NCI-H1436 treated with DMSO at 0.1 percent for 48 hours (cell line): Measurements from ENCODE around the gene NDUFV1.
"Not testable (repeated sequence)": the region's sequence is repeated elsewhere in the genome, so short reads cannot be mapped to it uniquely, and the experiment has no call there.

Source experiments
- DNase-seq: peaks from one replicate; lab custom pipeline; 2025; lab: John Stamatoyannopoulos, UW

NDUFV1 gene

GRCh38 chr11:67611704-67612587, 5.2 kb downstream of the NDUFV1 start:
- DNase-seq, result no peak

GRCh38 chr11:67612751-67613150, 6.0 kb downstream of the NDUFV1 start:
- no peak for DNase-seq

DNA sequence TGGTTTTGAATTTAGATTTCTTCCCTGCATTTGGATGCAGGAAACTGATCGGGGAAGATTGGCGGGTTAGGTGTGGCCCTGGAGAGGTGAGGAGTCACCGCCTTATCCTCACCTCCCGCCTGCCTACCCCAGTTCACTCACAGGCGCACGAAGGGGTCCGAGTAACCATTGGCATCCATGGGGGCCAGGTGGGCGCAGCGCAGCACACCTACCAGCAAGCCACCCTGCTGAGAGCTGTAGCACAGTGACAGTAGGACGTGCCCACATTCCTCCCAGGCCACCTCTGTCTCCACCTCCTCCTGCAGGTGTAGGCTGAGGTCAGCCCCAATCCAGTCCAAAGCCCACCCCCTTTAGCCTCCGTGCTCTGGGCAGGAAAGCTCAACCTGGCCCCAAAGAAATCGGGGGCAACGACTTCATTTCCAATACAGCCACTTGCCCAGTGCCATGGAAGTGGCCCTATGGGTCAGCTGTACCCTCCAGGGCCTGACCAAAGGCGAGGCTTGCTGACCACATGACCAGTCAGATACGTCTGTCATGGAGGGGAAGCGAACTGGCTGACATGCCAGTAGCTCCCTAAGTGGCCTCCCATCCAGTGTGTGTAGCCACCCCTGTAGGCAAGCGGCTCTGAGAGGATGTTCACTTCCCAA, 6.7 kb downstream of the NDUFV1 start:
- no peak for DNase-seq

DNA sequence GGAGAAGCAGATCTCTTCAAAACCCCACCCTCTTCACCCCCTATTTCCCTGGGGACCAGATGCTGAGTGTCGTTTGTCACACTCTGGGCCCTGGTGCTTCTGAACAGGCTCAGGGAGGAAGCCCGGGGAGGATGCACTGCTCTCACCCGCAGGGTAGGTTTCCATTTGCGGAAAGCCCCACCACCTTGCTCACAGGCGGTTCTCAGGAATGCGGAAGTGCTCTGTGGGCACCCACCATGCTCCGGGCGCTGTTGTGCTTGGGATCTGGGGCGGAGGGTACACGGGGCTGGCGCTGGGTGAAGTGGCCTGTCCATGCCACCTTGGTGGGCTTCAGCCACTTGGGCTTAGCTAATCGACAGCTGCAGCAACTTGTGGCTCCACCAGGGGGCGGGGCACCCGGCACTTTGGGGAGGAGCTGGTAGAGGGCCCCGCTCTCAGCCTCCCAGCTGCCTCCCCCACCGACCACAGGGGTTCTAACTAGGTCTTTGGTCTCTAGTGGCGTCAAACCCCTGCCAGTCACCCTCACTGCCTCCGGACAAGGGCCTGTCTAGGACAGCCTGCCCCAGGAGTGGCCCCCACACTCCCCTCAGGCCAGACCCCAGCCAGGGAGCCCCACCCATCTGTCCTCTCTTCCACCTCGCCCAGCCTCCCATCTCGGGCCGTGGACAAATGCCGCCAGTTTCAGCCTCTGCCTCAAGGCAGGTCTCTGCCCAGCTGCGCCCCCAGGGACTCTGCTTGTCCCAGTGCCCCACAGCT, 7.4 kb downstream of the NDUFV1 start:
- DNase-seq, result no peak

- no peak for DNase-seq
These were observed 8.3 kb downstream of the NDUFV1 start for GRCh38 chr11:67614730-67615714.

DNA sequence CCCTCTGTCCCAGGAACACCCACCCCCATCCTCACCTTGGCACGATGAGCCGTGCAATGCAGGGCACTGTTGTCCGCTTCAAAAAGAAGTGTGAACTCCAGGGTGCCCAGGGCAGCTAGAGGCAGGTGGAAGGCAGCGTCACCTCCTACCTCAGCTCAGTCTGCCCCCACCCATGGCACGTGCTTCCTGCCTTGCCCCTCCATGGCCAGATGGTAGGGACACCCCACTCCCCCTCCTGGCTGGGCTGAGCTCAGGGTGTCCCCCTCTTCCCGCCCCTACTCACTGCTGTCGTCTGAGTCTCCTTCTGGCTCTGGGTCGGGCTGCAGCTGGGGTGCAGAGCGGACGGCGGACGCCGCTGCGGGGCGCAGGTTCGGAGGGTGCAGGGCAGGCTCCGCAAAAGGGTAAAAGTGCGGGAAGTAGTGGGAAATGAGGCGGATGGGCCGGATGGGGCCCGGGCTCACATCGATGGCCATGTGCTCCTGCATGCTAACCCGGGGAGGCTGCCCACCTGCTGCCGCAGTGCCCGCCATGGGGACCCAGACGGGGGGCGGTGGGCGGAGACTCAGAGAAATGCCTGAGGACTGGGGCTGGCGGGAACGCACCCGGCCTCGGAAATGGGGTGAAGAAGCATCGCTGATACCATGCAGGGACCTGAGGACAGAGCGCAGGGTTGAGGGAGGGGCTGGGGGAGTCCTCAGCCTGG, 9.1 kb downstream of the NDUFV1 start:
- no peak for DNase-seq

- DNase-seq, result no peak
These were observed 9.9 kb downstream of the NDUFV1 start for GRCh38 chr11:67616431-67617242.

- no peak for DNase-seq
These were observed 10.7 kb downstream of the NDUFV1 start for GRCh38 chr11:67617243-67617953.

DNA sequence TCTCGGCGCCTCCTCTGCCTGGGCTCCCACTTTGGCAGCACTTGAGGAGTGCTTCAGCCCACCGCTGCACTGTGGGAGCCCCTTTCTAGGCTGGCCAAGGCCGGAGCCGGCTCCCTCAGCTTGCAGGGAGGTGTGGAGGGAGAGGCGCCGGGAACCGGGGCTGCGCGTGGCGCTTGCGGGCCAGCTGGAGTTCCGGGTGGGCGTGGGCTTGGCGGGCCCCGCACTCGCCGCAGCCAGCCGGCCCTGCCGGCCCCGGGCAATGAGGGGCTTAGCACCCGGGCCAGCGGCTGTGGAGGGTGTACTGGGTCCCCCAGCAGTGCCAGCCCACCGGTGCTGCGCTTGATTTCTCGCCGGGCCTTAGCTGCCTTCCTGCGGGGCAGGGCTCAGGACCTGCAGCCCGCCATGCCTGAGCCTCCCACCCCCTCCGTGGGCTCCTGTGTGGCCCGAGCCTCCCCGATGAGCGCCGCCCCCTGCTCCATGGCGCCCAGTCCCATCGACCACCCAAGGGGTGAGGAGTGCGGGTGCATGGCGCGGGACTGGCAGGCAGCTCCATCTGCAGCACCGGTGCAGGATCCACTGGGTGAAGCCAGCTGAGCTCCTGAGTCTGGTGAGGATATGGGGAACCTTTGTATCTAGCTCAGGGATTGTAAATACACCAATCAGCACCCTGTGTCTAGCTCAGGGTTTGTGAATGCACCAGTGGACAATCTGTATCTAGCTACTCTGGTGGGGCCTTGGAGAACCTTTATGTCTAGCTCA, 12.3 kb downstream of the NDUFV1 start:
- not testable (repeated sequence) for DNase-seq

DNA sequence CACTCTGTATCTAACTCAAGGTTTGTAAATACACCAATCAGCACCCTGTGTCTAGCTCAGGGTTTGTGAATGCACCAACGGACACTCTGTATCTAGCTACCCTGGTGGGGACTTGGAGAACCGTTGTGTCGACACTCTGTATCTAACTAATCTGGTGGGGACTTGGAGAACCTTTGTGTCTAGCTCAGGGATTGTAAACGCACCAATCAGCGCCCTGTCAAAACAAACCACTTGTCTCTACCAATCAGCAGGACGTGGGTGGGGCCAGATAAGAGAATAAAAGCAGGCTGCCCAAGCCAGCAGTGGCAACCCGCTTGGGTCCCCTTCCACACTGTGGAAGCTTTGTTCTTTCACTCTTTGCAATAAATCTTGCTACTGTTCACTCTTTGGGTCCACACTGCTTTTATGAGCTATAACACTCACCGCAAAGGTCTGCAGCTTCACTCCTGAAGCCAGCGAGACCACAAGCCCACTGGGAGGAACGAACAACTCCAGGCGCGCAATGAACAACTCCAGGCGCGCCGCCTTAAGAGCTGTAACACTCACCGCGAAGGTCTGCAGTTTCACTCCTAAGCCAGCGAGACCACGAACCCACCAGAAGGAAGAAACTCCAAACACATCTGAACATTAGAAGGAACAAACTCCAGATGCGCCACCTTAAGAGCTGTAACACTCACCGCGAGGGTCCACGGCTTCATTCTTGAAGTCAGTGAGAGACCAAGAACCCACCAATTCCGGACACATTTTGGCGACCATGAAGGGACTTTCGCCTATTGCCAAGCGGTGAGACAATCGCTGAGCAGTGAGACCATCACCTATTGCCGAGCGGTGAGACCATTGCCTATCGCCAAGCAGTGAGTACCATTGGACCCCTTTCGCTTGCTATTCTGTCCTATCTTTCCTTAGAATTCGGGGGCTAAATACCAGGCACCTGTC, 13.2 kb downstream of the NDUFV1 start:
- not testable (repeated sequence) for DNase-seq

- DNase-seq, result not testable (repeated sequence)
These were observed 13.9 kb downstream of the NDUFV1 start for GRCh38 chr11:67620621-67621020.

DNA sequence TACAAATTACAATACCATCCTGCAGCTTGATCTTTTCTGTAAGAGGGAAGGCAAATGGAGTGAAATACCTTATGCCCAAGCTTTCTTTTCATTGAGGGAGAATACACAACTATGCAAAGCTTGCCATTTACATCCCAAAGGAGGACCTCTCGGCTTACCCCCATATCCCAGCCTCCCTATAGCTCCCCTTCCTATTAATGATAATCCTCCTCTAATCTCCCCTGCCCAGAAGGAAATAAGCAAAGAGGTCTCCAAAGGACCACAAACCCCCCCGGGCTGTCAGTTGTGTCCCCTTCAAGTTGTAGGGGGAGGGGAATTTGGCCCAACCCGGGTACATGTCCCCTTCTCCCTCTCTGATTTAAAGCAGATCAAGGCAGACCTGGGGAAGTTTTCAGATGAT, 15.2 kb downstream of the NDUFV1 start:
- not testable (repeated sequence) for DNase-seq

GRCh38 chr11:67622905-67623304, 16.2 kb downstream of the NDUFV1 start:
- DNase-seq, result not testable (repeated sequence)

DNA sequence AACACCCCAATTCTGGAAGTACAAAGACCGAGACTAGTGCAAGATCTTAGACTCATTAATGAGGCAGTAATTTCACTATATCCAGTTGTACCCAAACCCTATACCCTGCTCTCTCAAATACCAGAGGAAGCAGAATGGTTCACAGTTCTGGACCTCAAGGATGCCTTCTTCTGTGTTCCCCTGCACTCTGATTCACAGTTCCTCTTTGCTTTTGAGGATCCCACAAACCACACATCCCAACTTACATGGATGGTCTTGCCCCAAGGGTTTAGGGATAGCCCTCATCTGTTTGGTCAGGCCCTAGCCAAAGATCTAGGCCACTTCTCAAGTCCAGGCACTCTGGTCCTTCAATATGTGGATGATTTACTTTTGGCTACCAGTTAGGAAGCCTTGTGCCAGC, 17.1 kb downstream of the NDUFV1 start:
- DNase-seq, result not testable (repeated sequence)

DNA sequence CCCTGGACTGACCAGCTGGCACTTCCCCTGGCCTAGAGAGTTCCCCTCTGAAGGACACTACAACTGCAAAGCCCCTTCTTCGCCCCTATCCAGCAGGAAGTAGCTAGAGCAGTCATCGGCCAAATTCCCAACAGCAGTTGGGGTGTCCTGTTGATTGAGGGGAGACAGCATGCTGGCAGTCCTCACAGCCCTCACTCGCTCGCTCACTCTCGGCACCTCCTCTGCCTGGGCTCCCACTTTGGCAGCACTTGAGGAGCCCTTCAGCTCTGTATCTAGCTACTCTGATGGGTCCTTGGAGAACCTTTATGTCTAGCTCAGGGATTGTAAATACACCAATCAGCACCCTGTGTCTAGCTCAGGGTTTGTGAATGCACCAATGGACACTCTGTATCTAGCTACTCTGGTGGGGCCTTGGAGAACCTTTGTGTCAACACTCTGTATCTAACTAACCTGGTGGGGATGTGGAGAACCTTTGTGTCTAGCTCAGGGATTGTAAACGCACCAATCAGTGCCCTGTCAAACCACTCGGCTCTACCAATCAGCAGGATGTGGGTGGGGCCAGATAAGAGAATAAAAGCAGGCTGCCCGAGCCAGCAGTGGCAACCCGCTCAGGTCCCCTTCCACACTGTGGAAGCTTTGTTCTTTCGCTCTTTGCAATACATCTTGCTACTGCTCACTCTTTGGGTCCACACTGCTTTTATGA, 19.5 kb downstream of the NDUFV1 start:
- not testable (repeated sequence) for DNase-seq

DNA sequence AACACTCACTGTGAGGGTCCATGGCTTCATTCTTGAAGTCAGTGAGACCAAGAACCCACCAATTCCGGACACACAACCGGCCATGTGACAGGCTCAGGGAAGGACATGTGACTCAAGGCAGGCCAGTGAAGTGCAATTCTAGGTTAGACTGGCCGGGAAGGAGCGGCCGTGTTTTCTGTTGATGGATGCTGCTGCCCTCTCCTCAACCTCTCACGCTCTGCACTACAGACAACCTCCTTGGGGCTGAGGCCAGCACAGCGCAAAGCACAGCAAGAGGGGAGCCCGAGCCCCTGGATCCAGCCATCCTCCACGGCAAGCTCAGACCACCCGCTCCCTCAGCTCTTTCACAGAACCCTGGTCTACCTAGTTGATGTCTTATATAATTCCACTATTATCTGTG, 20.2 kb downstream of the NDUFV1 start:
- no peak for DNase-seq

GRCh38 chr11:67627441-67627811, 20.7 kb downstream of the NDUFV1 start:
- DNase-seq, result no peak
